ENCODE data around the gene FOXRED1. TPM values are rescaled to one million over a fixed set of nuclear protein-coding genes. Genes with fewer than 3 reads are reported as not detected.

The FOXRED1 gene
- total RNA-seq, 2 donors from 2014 or later, result 22.9 to 27.8 TPM

- H3K4me1 ChIP-seq (ENCODE audit: control insufficient read depth in 1 of 2, low read depth in 2 of 2), result no peaks in the 10 kb centered on the region
- no peaks in the 10 kb centered on the region for H3K27me3 ChIP-seq (replicated peaks; ENCODE audit: insufficient read depth)
- H3K36me3 ChIP-seq, result peaks cover 4% of the 10 kb centered on the region
- no peaks in the 10 kb centered on the region for H3K9me3 ChIP-seq
- TF ChIP-seq CTCF (IDR thresholded peaks at IDR 0.05), result peak; percentile 86
- no peak overlapping the region for H3K4me3 ChIP-seq
- ATAC-seq (ENCODE audit: insufficient number of reproducible peaks, low FRiP score, low read depth), result no peak
- no peak overlapping the region for H3K27ac ChIP-seq
- peak; percentile 33 for DNase-seq (ENCODE audit: low spot score)
Observed at GRCh38 chr11:126310200-126310991, 41.4 kb downstream of the FOXRED1 start.

DNA sequence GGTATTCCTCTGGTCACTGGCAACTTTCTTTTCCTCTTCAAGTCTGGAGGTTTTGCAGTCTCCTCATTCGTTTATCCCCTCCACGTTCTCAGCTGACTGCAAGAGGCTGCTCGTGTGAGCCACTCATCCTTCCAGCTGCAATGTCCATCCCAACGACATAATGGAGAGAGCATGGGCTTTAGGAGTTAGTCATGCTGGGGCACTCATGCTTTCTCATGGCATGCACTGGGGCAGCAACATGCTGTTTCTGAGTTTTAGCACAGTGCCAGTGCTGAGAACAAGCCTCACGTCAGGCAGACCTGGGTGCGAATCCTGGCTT is 42.0 kb downstream of the FOXRED1 start:
- TF ChIP-seq CTCF (IDR thresholded peaks at IDR 0.05), result no peak
- Histone ChIP-seq H3K4me1 (ENCODE audit: control insufficient read depth in 1 of 2, low read depth in 2 of 2) (no peaks in the 10 kb centered on the region), H3K36me3 (peaks cover 4% of the 10 kb centered on the region), H3K4me3 (no peak overlapping the region), H3K9me3 (no peaks in the 10 kb centered on the region), H3K27ac (no peak overlapping the region), H3K27me3 (replicated peaks; ENCODE audit: insufficient read depth) (no peaks in the 10 kb centered on the region)
- ATAC-seq (ENCODE audit: insufficient number of reproducible peaks, low FRiP score, low read depth), result no peak
- DNase-seq (ENCODE audit: low spot score), result no peak

GRCh38 chr11:126311401-126312291 is 42.7 kb downstream of the FOXRED1 start:
- no peak for DNase-seq (ENCODE audit: low spot score)
- Histone ChIP-seq H3K4me1 (ENCODE audit: control insufficient read depth in 1 of 2, low read depth in 2 of 2) (no peaks in the 10 kb centered on the region), H3K4me3 (no peak overlapping the region), H3K36me3 (peaks cover 4% of the 10 kb centered on the region), H3K27ac (no peak overlapping the region), H3K9me3 (no peaks in the 10 kb centered on the region), H3K27me3 (replicated peaks; ENCODE audit: insufficient read depth) (no peaks in the 10 kb centered on the region)
- no peak for ATAC-seq (ENCODE audit: insufficient number of reproducible peaks, low FRiP score, low read depth)
- no peak for TF ChIP-seq CTCF (IDR thresholded peaks at IDR 0.05)

DNA sequence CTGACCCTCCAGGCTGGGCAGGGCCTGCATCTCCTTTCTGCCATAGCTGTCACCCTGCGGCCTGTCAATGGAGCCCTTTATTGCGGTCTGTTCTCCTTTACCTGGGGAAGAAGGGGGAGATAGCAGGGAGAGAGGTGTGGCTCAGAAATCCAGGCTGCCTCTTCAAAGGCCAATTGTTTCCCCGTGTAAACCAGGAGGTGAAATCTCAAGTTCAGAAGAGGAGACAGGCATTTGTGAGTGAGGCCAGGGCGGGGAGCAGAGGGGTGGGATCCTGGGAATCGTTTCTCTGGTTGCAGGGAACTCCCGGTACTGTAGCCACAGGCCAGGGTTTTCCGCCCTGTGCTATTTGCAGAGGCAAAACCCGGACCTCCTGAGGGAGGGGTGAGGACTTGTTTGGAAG is 44.0 kb downstream of the FOXRED1 start:
- DNase-seq (ENCODE audit: low spot score), result no peak
- Histone ChIP-seq H3K9me3 (no peaks in the 10 kb centered on the region), H3K36me3 (peaks cover 4% of the 10 kb centered on the region), H3K4me1 (ENCODE audit: control insufficient read depth in 1 of 2, low read depth in 2 of 2) (peaks cover 9 to 11% of the 10 kb centered on the region in 2 donors), H3K27ac (no peak overlapping the region), H3K4me3 (no peak overlapping the region), H3K27me3 (replicated peaks; ENCODE audit: insufficient read depth) (no peaks in the 10 kb centered on the region)
- no peak for TF ChIP-seq CTCF (IDR thresholded peaks at IDR 0.05)
- ATAC-seq (ENCODE audit: insufficient number of reproducible peaks, low FRiP score, low read depth), result no peak

DNA sequence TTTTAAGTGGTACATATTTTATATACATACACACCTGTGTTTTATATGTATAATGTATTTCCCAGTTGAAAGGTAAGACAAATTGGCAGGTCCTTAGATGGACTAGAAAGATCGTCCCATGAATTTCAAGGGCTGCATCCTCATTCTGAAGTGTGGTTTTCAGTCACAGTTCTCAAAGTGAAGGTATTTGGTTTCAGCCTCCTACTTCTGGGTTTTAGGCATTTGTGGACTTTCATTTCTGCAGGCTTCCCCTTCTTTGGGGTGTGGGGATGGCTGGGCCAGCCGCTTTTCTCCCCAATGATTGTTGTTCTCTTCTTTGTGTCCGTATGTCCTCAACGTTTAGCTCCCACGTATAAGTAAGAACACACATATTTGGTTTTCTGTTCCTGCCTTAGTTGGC is 44.9 kb downstream of the FOXRED1 start:
- H3K9me3 ChIP-seq, result no peaks in the 10 kb centered on the region
- H3K4me1 ChIP-seq (ENCODE audit: control insufficient read depth in 1 of 2, low read depth in 2 of 2), result peaks cover 17 to 19% of the 10 kb centered on the region in 2 donors
- TF ChIP-seq CTCF (IDR thresholded peaks at IDR 0.05), result no peak
- no peak overlapping the region for H3K4me3 ChIP-seq
- DNase-seq (ENCODE audit: low spot score), result no peak
- peaks cover 4% of the 10 kb centered on the region for H3K36me3 ChIP-seq
- H3K27me3 ChIP-seq (replicated peaks; ENCODE audit: insufficient read depth), result no peaks in the 10 kb centered on the region
- no peak for ATAC-seq (ENCODE audit: insufficient number of reproducible peaks, low FRiP score, low read depth)
- H3K27ac ChIP-seq, result no peak overlapping the region
